DMS153 (cell line): Measurements from ENCODE around the gene CDKAL1.

Experiments
- DNase-seq: peaks from one replicate; lab custom pipeline; 2025; lab: John Stamatoyannopoulos, UW

The CDKAL1 gene

DNA sequence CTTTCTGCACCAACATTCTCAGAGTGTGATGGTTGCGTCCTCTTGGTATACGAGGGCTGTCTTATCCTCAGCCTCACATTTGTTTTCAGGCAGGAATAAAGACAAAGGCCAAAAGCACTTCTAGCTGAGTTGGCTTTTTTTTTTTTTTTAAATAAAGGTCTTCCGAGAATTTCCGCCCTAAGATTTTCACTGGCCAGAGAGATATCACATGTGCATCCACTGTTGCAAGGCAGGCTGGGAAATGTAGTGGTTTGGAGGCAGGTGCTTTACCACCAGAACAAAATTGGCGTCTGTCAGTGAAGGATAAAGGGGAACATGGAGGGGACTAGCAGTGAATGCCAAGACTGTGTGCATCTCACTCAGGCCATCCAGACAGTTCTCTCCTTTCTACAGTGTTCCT, 724.4 kb downstream of the CDKAL1 start:
- no peak for DNase-seq

DNA sequence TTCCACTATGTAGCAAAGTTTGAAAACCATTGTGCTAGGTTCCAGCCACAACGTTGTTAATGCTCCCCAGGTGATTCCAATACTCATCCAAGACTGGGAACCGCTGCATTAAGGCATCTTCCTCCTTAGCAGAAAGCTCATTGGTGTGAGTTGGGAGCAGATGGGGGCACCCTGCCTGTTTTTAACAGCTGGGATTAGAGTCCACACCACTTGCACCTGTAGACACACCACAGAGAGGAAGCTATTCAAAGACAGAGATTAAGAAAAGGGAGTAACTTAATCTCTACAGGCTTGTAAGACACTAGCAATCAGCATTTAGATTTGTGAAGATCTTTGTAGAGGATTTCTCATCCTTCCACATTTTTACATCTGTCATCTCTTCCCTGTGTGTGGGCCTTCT, 725.4 kb downstream of the CDKAL1 start:
- no peak for DNase-seq

DNA sequence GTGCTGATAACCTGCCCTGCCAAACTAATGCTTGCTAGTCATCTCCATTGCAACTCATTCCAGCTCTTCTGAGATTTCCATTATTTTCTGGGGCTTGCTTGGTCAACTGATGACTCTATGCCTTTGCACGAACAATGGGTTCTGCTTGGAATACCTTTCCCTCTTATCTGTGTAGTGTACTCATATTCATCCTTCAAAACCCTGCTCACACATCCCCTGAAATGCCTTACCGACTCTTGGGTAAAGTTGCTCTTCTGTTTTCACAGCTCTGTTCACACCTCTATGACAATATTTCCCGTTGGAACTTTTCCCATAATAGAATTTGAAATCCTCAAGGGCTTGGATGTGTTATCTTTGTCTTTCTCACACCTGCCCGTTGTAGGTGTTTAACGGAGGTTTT, 728.2 kb downstream of the CDKAL1 start:
- DNase-seq = no peak

DNA sequence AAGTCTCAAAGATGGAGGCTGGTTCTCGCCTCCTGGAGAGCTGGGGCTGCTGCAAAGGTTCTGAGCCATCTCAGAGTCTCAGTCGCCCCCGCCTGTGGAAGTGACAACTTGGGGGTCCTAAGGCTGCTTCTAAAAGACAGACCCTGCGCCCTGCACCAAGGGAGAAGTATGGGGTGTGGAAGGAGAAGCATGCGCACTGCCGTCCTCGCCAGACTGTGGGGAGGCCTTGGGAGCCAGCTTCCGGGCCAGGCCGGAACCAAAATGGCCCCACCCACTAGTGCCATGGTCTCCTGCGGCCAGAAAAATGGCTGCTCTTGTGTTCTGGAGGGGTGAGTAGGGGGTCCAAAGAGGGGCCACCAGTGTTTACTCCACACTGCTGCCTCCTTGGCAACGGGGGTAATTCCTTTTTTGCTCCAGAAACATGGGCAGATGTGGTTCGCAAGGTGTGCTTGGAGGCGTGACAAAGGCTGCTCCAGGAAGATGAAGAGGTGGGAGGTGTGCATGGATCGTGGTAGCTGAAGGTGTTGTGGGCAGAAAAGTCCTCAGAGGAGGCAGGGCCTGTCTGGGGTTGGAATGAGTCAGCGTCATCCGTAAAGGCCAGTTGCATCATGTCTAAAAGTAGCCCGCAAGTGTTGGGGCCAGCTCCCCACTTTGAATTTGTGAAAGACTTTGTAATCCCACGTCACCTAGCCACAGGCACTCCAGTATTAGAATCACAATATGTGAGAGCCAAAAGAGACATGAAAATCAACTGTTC, 729.5 kb downstream of the CDKAL1 start:
- peak; percentile 87 for DNase-seq

DNA sequence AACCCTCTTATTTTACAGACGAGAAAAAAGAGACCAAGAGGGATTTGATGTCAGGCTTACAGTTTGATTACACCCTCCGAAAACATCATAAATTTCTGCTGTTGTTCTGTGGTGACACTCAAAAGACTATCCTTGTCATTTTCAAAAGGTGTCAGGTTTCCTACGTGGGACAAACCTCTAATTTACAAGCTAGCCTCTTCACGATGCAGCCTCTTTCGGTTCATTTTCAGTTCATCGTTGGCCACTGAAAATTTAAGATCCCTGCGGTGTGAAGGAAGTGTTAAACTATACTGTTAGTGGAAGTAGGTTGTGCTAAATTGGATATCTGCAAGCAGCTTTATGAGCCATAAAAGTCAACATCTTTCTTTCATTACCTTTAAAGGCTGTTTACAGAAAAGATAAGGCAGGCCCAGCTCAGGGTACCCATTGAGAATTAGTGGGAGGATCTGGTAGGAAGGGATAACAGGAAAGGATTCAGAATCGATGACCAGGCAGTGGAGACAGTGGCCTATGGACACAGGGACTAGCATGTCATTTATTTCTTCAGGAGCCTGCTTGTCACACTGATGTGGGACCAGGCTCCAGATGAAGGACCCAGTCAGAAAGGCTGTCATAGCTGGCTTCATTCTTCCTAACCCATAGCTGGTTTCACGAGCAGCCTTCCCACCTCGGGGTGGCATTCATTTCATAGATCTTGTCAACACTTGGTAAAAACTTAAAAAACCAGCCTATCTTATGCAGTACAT, 730.2 kb downstream of the CDKAL1 start:
- peak; percentile 87 for DNase-seq

DNA sequence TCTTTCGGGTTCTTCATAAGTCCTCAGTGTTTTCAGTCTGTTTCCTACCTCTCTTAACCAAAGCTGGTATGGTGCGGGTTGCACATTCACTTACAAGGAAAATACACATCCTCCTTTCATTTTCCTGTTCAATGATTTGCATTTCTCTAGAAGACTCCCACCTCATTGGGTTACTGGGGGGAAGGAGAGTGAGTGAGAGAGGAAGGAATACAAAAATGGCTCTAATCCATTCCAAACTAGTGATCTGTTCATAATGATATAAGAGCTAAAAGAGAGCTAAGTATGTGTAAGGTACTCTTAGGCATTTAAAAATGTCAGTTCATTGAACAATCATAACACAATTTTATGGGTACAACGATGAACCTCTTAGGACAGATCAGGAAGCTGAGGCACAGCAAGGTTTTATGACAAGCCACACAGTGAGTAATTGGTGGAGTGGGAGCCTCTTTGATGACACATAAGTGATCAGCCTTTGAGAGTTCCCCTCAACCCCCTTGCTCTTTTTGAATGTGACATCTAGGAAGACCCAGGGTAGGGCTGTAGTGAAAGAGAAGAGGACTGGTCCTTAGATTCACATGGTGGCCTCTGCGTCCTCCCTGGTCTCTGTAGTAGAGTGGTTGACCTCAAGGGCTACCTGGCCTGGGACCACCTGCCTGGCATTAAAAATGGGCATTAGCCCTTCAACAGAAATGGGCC, 730.9 kb downstream of the CDKAL1 start:
- no peak for DNase-seq

DNA sequence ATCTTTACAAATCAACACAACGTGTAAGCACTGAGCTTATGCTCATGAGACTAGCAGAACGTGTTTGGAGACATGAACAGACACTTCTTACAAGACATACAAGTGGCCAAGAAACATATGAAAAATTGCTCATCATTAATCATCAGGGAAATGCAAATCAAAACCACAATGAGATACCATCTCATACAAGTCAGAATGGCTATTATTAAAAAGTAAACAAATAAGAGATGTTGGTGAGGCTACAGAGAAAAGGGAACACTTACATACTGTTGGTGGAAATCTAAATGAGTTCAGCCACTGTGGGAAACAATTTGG, 731.4 kb downstream of the CDKAL1 start:
- DNase-seq = no peak

DNA sequence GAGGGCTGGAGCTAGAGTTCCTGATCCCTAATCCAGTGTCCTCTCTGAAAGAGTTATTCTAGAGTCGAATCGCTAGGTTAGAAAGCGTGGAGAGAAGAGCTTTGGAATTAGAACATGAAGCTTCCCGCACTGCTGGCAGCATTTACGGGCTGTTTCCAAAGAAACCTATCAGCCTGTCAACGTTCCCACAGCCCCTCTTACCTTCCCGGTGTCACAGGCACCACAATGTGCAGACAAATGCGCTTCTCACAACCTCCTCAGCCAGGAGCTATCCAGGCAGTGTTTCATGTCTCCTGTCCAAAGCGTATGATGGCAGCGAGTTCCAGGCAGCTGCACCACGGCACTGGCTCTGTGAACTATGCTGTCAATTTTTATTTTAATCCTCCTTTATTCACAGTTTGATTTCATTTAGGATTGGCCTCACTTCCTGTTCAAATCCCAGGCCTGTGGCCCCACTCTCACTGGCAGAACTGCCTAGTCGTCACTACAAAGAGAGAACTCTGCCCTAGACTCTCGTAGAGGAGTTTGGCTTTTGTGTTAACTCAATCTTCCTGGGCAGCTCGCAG, 736.5 kb downstream of the CDKAL1 start:
- no peak for DNase-seq

DNA sequence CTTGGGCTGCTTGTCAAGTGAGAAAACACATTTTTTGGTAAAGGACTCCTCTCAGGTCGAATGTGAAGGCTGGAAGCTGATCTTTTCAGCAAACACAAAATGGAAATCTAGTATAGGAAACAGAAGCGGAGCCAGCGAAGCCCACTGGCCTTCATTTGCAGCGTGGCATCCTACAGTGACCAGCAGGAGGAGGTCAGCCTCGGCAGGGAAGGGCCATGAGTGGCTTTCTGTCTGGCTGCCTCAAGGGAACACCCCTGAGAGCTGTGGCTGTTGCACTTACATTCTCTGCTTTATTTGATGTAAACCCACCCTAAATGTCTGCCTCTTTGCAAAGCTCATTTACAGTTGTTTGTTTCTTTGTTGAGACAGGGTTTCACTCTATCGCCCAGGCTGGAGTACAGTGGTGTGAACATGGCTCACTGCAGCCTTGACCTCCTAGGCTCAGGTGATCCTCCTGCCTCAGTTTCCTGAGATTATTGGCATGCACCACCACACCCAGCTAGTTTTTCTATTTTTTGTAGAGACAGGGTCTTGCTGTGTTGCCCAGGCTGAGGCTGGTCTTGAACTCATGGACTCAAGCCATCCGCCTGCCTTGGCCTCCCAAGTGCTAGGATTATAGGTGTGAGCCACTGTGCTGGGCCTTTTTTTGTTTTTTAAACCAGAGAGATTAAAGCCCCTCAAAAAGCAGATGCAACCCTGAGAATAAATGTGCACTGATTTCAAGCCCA, 737.3 kb downstream of the CDKAL1 start:
- DNase-seq = no peak

DNA sequence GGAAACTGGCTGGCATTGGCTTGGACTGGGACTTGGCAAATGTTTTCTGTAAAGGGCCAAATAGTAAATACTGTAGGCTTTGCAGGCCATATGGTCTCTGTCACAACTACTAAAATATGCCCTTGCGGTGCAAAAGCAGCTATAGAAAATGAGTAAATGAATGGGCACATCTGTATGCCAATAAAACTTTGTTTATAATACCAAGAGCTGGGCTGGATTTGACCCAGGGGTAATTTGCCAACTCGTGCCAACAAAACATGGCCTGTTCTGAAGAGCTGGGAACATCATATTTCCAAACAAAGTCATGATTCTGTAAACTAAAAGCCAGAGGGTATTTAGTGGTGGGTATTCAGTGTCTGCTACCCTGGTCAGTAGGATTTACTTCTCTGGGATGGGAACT, 739.2 kb downstream of the CDKAL1 start:
- no peak for DNase-seq

DNA sequence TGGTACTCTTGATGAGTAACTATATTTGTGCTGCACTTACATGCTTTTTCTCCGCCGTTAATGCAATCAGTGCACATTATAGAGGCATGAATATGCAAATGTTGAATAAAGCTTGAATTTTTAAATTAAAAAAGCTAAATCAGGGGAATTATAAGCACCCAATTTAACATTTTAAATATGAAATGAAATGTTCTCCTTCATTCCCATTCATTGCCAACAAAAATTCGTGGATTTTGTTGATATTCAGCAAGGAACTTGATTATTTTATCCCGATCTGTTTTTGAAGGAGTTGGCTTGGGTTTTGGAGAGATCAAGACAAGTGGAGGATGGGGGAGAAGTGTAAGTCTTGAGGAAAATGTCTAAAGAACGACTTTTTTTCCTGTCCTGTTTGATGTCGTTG, 740.6 kb downstream of the CDKAL1 start:
- no peak for DNase-seq

DNA sequence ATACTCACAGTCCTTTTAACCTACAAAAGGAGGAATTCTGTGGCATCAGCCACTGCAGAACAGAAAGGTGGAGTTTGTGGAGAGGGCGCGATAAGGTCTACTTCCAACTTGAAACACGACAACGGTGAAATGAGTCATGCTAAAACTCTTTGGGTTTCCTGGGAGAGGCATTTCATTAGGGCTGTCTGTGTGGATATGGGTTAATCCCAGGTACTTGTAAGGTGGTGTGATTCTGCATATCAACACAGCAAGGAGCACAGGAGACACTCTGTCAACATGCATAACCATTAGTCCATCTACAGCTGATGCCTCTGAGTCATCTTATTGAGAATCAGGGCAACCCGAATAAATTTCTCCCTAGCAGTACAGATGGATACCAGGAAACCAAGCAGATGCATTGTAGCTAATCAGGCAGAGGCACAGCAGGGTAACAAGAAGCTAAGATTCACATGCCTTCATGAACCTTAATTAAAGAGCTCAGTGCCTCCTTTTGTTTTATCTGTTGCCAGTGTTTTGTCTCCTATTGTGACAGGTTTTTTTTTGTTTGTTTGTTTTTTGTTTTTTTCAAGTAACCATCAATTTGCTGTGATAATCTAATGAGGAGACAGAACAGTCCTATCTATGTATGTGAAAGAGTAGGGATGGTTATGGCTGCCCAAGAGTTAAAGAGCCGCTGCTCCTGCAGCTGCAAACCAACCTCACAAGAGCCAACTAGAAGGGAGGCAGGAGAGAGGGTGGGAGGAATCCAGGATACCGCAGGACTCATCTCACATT, 743.5 kb downstream of the CDKAL1 start:
- peak; percentile 26 for DNase-seq

DNA sequence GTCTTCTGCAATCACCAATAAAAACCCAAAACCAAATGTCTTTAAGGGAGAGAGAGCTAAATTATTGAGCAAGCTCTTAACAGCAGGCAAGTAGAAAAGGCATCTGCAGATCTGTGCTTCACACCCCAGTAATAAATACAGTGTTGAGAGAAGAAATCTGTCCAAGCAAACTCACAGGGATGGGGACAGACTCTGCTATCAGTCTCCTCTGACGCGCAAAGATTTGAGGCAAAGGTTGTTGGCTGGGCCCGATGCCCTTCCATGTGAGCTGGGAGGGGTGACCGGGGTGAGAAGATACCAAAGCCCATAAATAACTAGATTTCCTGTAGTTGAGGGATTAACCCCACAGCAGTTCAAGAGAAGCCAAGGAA, 744.1 kb downstream of the CDKAL1 start:
- no peak for DNase-seq

DNA sequence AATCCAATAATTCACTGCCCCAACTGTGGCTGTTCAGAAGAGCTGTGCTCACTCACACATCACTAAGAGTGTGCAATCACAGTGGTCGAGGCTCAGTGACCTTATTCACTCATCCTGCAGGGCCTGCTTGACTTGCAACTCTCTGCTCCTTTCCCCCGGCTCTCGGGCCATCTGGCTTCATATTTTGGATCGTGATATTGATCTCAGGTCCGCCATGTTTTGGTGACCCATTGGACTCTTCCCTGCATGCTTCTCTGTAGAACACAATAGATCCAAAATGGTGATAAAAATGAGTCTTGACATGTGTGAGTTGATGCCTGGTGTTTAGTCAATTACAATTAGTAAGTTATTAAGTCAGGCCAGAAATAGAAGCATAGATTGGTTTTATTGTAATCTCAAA, 745.4 kb downstream of the CDKAL1 start:
- DNase-seq = no peak

DNA sequence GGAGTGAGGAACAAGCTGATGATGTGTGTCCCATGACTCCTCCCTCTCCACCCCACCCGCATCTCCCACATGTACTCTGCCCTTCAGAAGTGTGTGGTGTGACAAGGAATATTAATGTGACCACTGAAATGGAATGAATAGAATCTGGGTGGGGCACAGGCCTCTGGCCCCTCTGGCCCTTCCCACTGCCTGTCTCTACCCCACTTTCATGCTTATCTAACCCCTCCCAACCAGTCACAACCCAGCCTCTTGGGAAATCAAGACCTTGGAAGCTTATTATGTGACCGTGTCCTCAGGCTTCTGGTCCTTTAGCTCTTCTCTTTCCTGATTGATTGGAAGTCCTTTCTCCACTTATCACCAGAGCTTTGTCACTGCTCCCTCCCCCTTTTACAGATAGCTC, 747.1 kb downstream of the CDKAL1 start:
- no peak for DNase-seq
